Stomach (tissue), 9 donors: ENCODE measurements around the gene TBCK. TPM values are rescaled to one million over a fixed set of nuclear protein-coding genes. Genes with fewer than 3 reads are reported as not detected.

Experiments used
- DNase-seq, 2 donors: peaks; one replicate each; pipeline versions ENCODE4 v3.0.0 to v3.0.0-alpha.2; 2013 to 2019
- H3K27ac ChIP-seq, 5 donors: fragments of 200-600 bp in 4 of 5; sonication (generic) in 4 of 5; one replicate each; pipeline ENCODE4 v1.5.1; 2013 to 2019; ENCODE audit warnings: mild to moderate bottlenecking in 1 of 5, moderate library complexity in 1 of 5
- H3K27me3 ChIP-seq, 3 donors: fragments of 200-600 bp; sonication (generic); one replicate each; pipeline ENCODE4 v1.5.1; 2017 to 2019; ENCODE audit warnings: mixed run types in 1 of 3
- H3K36me3 ChIP-seq, 4 donors: fragments of 200-600 bp; sonication (generic); 1 replicate in 3 of 4; 2 replicates in 1 of 4; pipeline ENCODE4 v1.5.1; 2016 to 2019
- H3K4me1 ChIP-seq, 4 donors: fragments of 200-600 bp; sonication (generic); one replicate each; pipeline ENCODE4 v1.5.1; 2016 to 2019
- H3K4me3 ChIP-seq, 4 donors: fragments of 200-600 bp; sonication (generic) in 3 of 4; one replicate each; pipeline ENCODE4 v1.5.1; 2016 to 2019; ENCODE audit warnings: mild to moderate bottlenecking in 1 of 4
- H3K9me3 ChIP-seq, 4 donors: fragments of 200-600 bp; sonication (generic); one replicate each; pipeline ENCODE4 v1.5.1; 2016 to 2019
- CTCF ChIP-seq, 7 experiments: fragments of 450-650 bp in 4 of 7; fragments of 200-600 bp in 3 of 7; sonication (generic) in 3 of 7; IDR thresholded peaks; one replicate each; pipeline ENCODE4 v1.5.1; 2016 to 2019; ENCODE audit warnings: antibody characterized with exemption in 7 of 7, control low read depth in 2 of 7, mild to moderate bottlenecking in 1 of 7
- EP300 ChIP-seq: sonication (generic); formaldehyde crosslinking; IDR thresholded peaks from one replicate; pipeline ENCODE4 v1.6.1; 2017; ENCODE audit warnings: antibody characterized with exemption
- POLR2A ChIP-seq, 4 donors: fragments of 450-650 bp; IDR thresholded peaks; one replicate each; pipeline ENCODE4 v1.6.1; 2016; ENCODE audit warnings: antibody characterized with exemption in 4 of 4, control low read depth in 2 of 4, mild to moderate bottlenecking in 1 of 4, moderate library complexity in 1 of 4
- POLR2AphosphoS5 ChIP-seq, 3 donors: sonication (generic); formaldehyde crosslinking; IDR thresholded peaks; one replicate each; pipeline ENCODE4 v1.6.1; 2016; ENCODE audit warnings: antibody characterized with exemption in 3 of 3
- WGBS, 5 donors: extraction: QIAGEN DNeasy Blood & Tissue Kit in 3 of 5; methylation state at CpG; one replicate each; pipeline versions ENCODE4 v1.1.5 to v1.1.7; 2013 to 2018; 5-methylcytosine and 5-hydroxymethylcytosine counted together
- intact Hi-C: fragments of 100-400 bp; cut with DNase I; formaldehyde crosslinking; loops from one replicate; pipeline ENCODE4 v1.15.1; 2023; ENCODE audit warnings: low total_unique reads
- polyA plus RNA-seq, 3 donors: library from polyadenylated mRNA; stranded (reverse); fragments of 200-250 nt; gene quantifications; one replicate each; pipeline ENCODE4 v1.2.3, GENCODE V29; 2013
- total RNA-seq, 5 donors: library from RNA; depleted of rRNA; stranded (reverse); fragments of >200 nt; gene quantifications; one replicate each; pipeline versions ENCODE4 v1.1.0 to v1.2.3, GENCODE V29; 2014 to 2016
- donor health status: healthy with polysubstance abuse.
- donor health status: Bipolar disorder and iron deficiency.
- donor health status: healthy.

The TBCK gene
- total and polyA plus RNA-seq, 8 donors = 3.2 to 140 (median 28.0) TPM

GRCh38 chr4:106032851-106033286, 283.1 kb downstream of the TBCK start:
- TF ChIP-seq CTCF (IDR thresholded peaks at IDR 0.05) = no peak
- WGBS, 5 donors = 80 to 100% (median 83%) methylated on average over 1 of the region's 1 CpG
- no peak overlapping the region for H3K27ac ChIP-seq
- H3K4me1 ChIP-seq = no peaks in the 10 kb centered on the region
- no peaks in the 10 kb centered on the region for H3K36me3 ChIP-seq
- peaks cover 0 to 17% (median 13%) of the 10 kb centered on the region in 4 donors for H3K9me3 ChIP-seq
- intact Hi-C loops = no loop called here
- H3K4me3 ChIP-seq = no peak overlapping the region
- no peak for DNase-seq
- no peaks in the 10 kb centered on the region for H3K27me3 ChIP-seq

GRCh38 chr4:106022454-106022853, 293.6 kb downstream of the TBCK start:
- DNase-seq = no peak
- Histone ChIP-seq H3K27ac (no peak overlapping the region), H3K4me3 (no peak overlapping the region), H3K36me3 (no peaks in the 10 kb centered on the region), H3K9me3 (peaks cover 0 to 4% (median 2%) of the 10 kb centered on the region in 4 donors), H3K4me1 (no peaks in the 10 kb centered on the region), H3K27me3 (no peaks in the 10 kb centered on the region)
- 88 to 100% (median 88%) methylated on average over 2 of the region's 2 CpGs for WGBS, 5 donors
- TF ChIP-seq CTCF (IDR thresholded peaks at IDR 0.05) (no peak), POLR2A (IDR thresholded peaks at IDR 0.05) (no peak), POLR2AphosphoS5 (IDR thresholded peaks at IDR 0.05) (no peak), EP300 (no peak)
- intact Hi-C loops = no loop called here

- Histone ChIP-seq H3K27me3 (no peaks in the 10 kb centered on the region), H3K9me3 (no peaks in the 10 kb centered on the region)
- WGBS, 5 donors = 67 to 80% (median 76%) methylated on average over 5 of the region's 5 CpGs
Measured at GRCh38 chr4:106021737-106022410, 294.1 kb downstream of the TBCK start.

GRCh38 chr4:106019771-106020170, 296.2 kb downstream of the TBCK start:
- H3K4me3 ChIP-seq = no peak overlapping the region
- intact Hi-C loops = no loop called here
- H3K9me3 ChIP-seq = no peaks in the 10 kb centered on the region
- no peaks in the 10 kb centered on the region for H3K4me1 ChIP-seq
- H3K27ac ChIP-seq = no peak overlapping the region
- no peak for DNase-seq
- H3K36me3 ChIP-seq = no peaks in the 10 kb centered on the region
- H3K27me3 ChIP-seq = no peaks in the 10 kb centered on the region
- no peak for TF ChIP-seq POLR2A (IDR thresholded peaks at IDR 0.05)
- no peak for TF ChIP-seq POLR2AphosphoS5 (IDR thresholded peaks at IDR 0.05)
- no peak for TF ChIP-seq CTCF (IDR thresholded peaks at IDR 0.05)
- TF ChIP-seq EP300 = no peak

More at GRCh38 chr4:106021737-106022410, 294.1 kb downstream of the TBCK start:
- Histone ChIP-seq H3K4me1 (no peaks in the 10 kb centered on the region), H3K4me3 (no peak overlapping the region), H3K36me3 (no peaks in the 10 kb centered on the region), H3K27ac (no peak overlapping the region)
- DNase-seq = no peak
- intact Hi-C loops = no loop called here
- TF ChIP-seq CTCF (IDR thresholded peaks at IDR 0.05) = no peak
- TF ChIP-seq EP300 = no peak
- TF ChIP-seq POLR2AphosphoS5 (IDR thresholded peaks at IDR 0.05) = no peak
- TF ChIP-seq POLR2A (IDR thresholded peaks at IDR 0.05) = no peak
